Neuronal stem cell (in vitro differentiated cells): ENCODE measurements around the gene PAM.

Source experiments
- DNase-seq: peaks from one replicate; pipeline ENCODE4 v3.0.0-alpha.2; 2013; ENCODE audit warnings: low spot score
- H2AFZ ChIP-seq: one replicate; pipeline ENCODE4 v1.6.1; 2013; ENCODE audit warnings: mild to moderate bottlenecking, low read length, inconsistent platforms
- H2AK5ac ChIP-seq: 2 replicates; pipeline ENCODE4 v1.6.1; 2013; ENCODE audit warnings: low read depth, mild to moderate bottlenecking, inconsistent platforms, low read length, moderate library complexity, mixed read lengths
- H2BK120ac ChIP-seq: 2 replicates; pipeline ENCODE4 v1.6.1; 2013; ENCODE audit warnings: low read depth, mild to moderate bottlenecking, inconsistent platforms, low read length, moderate library complexity, mixed read lengths
- H2BK12ac ChIP-seq: one replicate; pipeline ENCODE4 v1.6.1; 2013; ENCODE audit warnings: low read length, inconsistent platforms
- H2BK15ac ChIP-seq: 2 replicates; pipeline ENCODE4 v1.6.1; 2013; ENCODE audit warnings: mild to moderate bottlenecking, low read length, inconsistent platforms, mixed read lengths
- H2BK5ac ChIP-seq: one replicate; pipeline ENCODE4 v1.6.1; 2013; ENCODE audit warnings: inconsistent platforms, mild to moderate bottlenecking, low read length, moderate library complexity
- H3K14ac ChIP-seq: one replicate; pipeline ENCODE4 v1.6.1; 2013; ENCODE audit warnings: low read length, inconsistent platforms
- H3K18ac ChIP-seq: 2 replicates; pipeline ENCODE4 v1.6.1; 2013; ENCODE audit warnings: low read length, inconsistent platforms
- H3K23ac ChIP-seq: 2 replicates; pipeline ENCODE4 v1.6.1; 2013; ENCODE audit warnings: low read depth, mild to moderate bottlenecking, mixed read lengths, low read length, inconsistent platforms; ENCODE audit not compliant: poor library complexity
- H3K27ac ChIP-seq: replicated peaks from 3 replicates; pipeline ENCODE4 v1.5.1; 2013; ENCODE audit warnings: low read length, inconsistent platforms
- H3K27me3 ChIP-seq, 3 experiments: 2 replicates each; pipeline ENCODE4 v1.6.1; 2013; ENCODE audit warnings: low read length in 3 of 3, mild to moderate bottlenecking in 2 of 3, inconsistent platforms in 1 of 3, low read depth in 1 of 3, mixed read lengths in 1 of 3, moderate library complexity in 1 of 3; ENCODE audit not compliant: control insufficient read depth in 3 of 3, insufficient read depth in 3 of 3
- H3K36me3 ChIP-seq, 2 donors: replicated peaks in 1 of 2; 2 replicates each; pipeline ENCODE4 v1.6.1; 2013; ENCODE audit warnings: low read length in 2 of 2; ENCODE audit not compliant: control insufficient read depth in 2 of 2, insufficient read depth in 2 of 2
- H3K4ac ChIP-seq: 2 replicates; pipeline ENCODE4 v1.6.1; 2013; ENCODE audit warnings: inconsistent platforms, mild to moderate bottlenecking, low read length, moderate library complexity
- H3K4me1 ChIP-seq, 2 donors: 1 replicate in 1 of 2; 2 replicates in 1 of 2; pipeline ENCODE4 v1.6.1; 2013; ENCODE audit warnings: low read length in 2 of 2, low read depth in 1 of 2; ENCODE audit not compliant: control insufficient read depth in 2 of 2, insufficient read depth in 1 of 2
- H3K4me2 ChIP-seq: one replicate; pipeline ENCODE4 v1.6.1; 2013; ENCODE audit warnings: mild to moderate bottlenecking, low read length, inconsistent platforms; ENCODE audit not compliant: insufficient read depth, poor library complexity, severe bottlenecking
- H3K4me3 ChIP-seq, 2 donors: 2 replicates each; pipeline ENCODE4 v1.5.1; 2013; ENCODE audit warnings: low read length in 2 of 2, mild to moderate bottlenecking in 2 of 2, inconsistent platforms in 1 of 2, moderate library complexity in 1 of 2
- H3K79me1 ChIP-seq: one replicate; pipeline ENCODE4 v1.6.1; 2013; ENCODE audit warnings: low read depth, mild to moderate bottlenecking, inconsistent platforms, low read length, moderate library complexity
- H3K9ac ChIP-seq: one replicate; pipeline ENCODE4 v1.6.1; 2013; ENCODE audit warnings: mild to moderate bottlenecking, low read depth, low read length, inconsistent platforms; ENCODE audit not compliant: poor library complexity
- H3K9me3 ChIP-seq, 2 donors: replicated peaks in 1 of 2; 2 replicates each; pipeline versions ENCODE3 to v1.6.1; 2013; ENCODE audit warnings: low read length in 2 of 2, mild to moderate bottlenecking in 2 of 2, inconsistent platforms in 1 of 2, low read depth in 1 of 2, mixed read lengths in 1 of 2, moderate library complexity in 1 of 2; ENCODE audit not compliant: control insufficient read depth in 2 of 2, insufficient read depth in 1 of 2
- H4K8ac ChIP-seq: one replicate; pipeline ENCODE4 v1.6.1; 2013; ENCODE audit warnings: low read depth, mild to moderate bottlenecking, inconsistent platforms, low read length, moderate library complexity
- H4K91ac ChIP-seq: one replicate; pipeline ENCODE4 v1.6.1; 2013; ENCODE audit warnings: low read length, low read depth, mild to moderate bottlenecking, inconsistent platforms; ENCODE audit not compliant: poor library complexity
- WGBS, 2 donors: extraction: QIAGEN DNeasy Blood & Tissue Kit; methylation state at CpG; one replicate each; pipeline ENCODE4 v1.1.7; 2013; ENCODE audit warnings: missing lambda C conversion rate in 2 of 2, mixed read lengths in 1 of 2; ENCODE audit not compliant: insufficient read length in 2 of 2, insufficient replicate concordance in 1 of 2; ENCODE audit errors: extremely low coverage in 2 of 2; 5-methylcytosine and 5-hydroxymethylcytosine counted together

The PAM gene

GRCh38 chr5:102764381-102765004 is 9.4 kb downstream of the PAM start:
- H2BK12ac ChIP-seq: no peak overlapping the region
- H2BK15ac ChIP-seq: no peak overlapping the region
- H3K18ac ChIP-seq: no peak overlapping the region
- no peak overlapping the region for H2BK5ac ChIP-seq
- H3K4me2 ChIP-seq: no peak overlapping the region
- H3K4me1 ChIP-seq: peaks cover 9 to 36% of the 10 kb centered on the region in 2 donors
- H3K9me3 ChIP-seq: peaks cover 0 to 19% of the 10 kb centered on the region in 2 donors
- H4K8ac ChIP-seq: no peak overlapping the region
- no peak overlapping the region for H2AFZ ChIP-seq
- no peak overlapping the region for H3K27ac ChIP-seq
- H4K91ac ChIP-seq: no peak overlapping the region
- no peak overlapping the region for H3K4ac ChIP-seq
- no peaks in the 10 kb centered on the region for H3K36me3 ChIP-seq
- H3K27me3 ChIP-seq: no peaks in the 10 kb centered on the region
- H3K4me3 ChIP-seq: no peak overlapping the region
- no peak for DNase-seq
- no peak overlapping the region for H2BK120ac ChIP-seq
- H3K9ac ChIP-seq: no peak overlapping the region
- H3K23ac ChIP-seq: no peak overlapping the region
- H2AK5ac ChIP-seq: no peak overlapping the region
- H3K14ac ChIP-seq: no peak overlapping the region
- no peaks in the 10 kb centered on the region for H3K79me1 ChIP-seq
- WGBS, 2 donors: no CpG with 5 or more reads among the region's 7 CpGs

- no CpG with 5 or more reads among the region's 3 CpGs for WGBS, 2 donors
- H2BK15ac ChIP-seq: no peak overlapping the region
Observed at GRCh38 chr5:102765350-102765749, 10.2 kb downstream of the PAM start.

GRCh38 chr5:102766295-102767090 is 11.4 kb downstream of the PAM start:
- no peak overlapping the region for H2AK5ac ChIP-seq
- no peak overlapping the region for H2BK12ac ChIP-seq
- no peak overlapping the region for H2BK5ac ChIP-seq
- no peak overlapping the region for H3K23ac ChIP-seq
- H3K27ac ChIP-seq: no peak overlapping the region
- no peak overlapping the region for H4K91ac ChIP-seq
- no peak overlapping the region for H4K8ac ChIP-seq
- H3K4ac ChIP-seq: no peak overlapping the region
- no peak overlapping the region for H3K14ac ChIP-seq
- H3K9me3 ChIP-seq: peaks cover 0 to 22% of the 10 kb centered on the region in 2 donors
- no peak overlapping the region for H2BK15ac ChIP-seq
- no peak overlapping the region for H3K4me3 ChIP-seq
- whole genome bisulfite sequencing, 2 donors: no CpG with 5 or more reads among the region's 4 CpGs
- no peak overlapping the region for H3K9ac ChIP-seq
- H2AFZ ChIP-seq: no peak overlapping the region
- H3K27me3 ChIP-seq: no peaks in the 10 kb centered on the region
- no peak for DNase-seq
- no peaks in the 10 kb centered on the region for H3K79me1 ChIP-seq
- no peak overlapping the region for H3K4me2 ChIP-seq
- H3K36me3 ChIP-seq: no peaks in the 10 kb centered on the region
- peaks cover 4 to 26% of the 10 kb centered on the region in 2 donors for H3K4me1 ChIP-seq
- peak overlapping the region; percentile 37 for H3K18ac ChIP-seq
- H2BK120ac ChIP-seq: no peak overlapping the region

More at GRCh38 chr5:102765350-102765749, 10.2 kb downstream of the PAM start:
- H3K14ac ChIP-seq: no peak overlapping the region
- H3K23ac ChIP-seq: no peak overlapping the region
- H2BK120ac ChIP-seq: no peak overlapping the region
- no peaks in the 10 kb centered on the region for H3K79me1 ChIP-seq
- no peak overlapping the region for H3K4me2 ChIP-seq
- DNase-seq: no peak
- no peak overlapping the region for H3K4ac ChIP-seq
- no peak overlapping the region for H3K9ac ChIP-seq
- H3K27ac ChIP-seq: no peak overlapping the region
- H3K27me3 ChIP-seq: no peaks in the 10 kb centered on the region
- no peak overlapping the region for H4K8ac ChIP-seq
- H2AK5ac ChIP-seq: no peak overlapping the region
- H3K36me3 ChIP-seq: no peaks in the 10 kb centered on the region
- H3K18ac ChIP-seq: no peak overlapping the region
- H3K4me1 ChIP-seq: peaks cover 9 to 33% of the 10 kb centered on the region in 2 donors
- no peak overlapping the region for H4K91ac ChIP-seq
- no peak overlapping the region for H2AFZ ChIP-seq
- H2BK5ac ChIP-seq: no peak overlapping the region
- no peak overlapping the region for H2BK12ac ChIP-seq
- peaks cover 0 to 22% of the 10 kb centered on the region in 2 donors for H3K9me3 ChIP-seq
- no peak overlapping the region for H3K4me3 ChIP-seq

GRCh38 chr5:102767862-102768261 is 12.8 kb downstream of the PAM start:
- Histone ChIP-seq H2AK5ac (no peak overlapping the region), H3K4ac (no peak overlapping the region), H3K36me3 (no peaks in the 10 kb centered on the region), H3K4me1 (peaks cover 2 to 15% of the 10 kb centered on the region in 2 donors), H3K9me3 (peaks cover 0 to 22% of the 10 kb centered on the region in 2 donors), H3K9ac (no peak overlapping the region), H2AFZ (no peak overlapping the region), H3K14ac (no peak overlapping the region), H4K91ac (no peak overlapping the region), H2BK15ac (no peak overlapping the region), H3K4me2 (no peak overlapping the region), H4K8ac (no peak overlapping the region), H2BK12ac (no peak overlapping the region), H3K23ac (no peak overlapping the region), H2BK5ac (no peak overlapping the region), H3K18ac (no peak overlapping the region), H2BK120ac (no peak overlapping the region), H3K79me1 (no peaks in the 10 kb centered on the region), H3K27me3 (no peaks in the 10 kb centered on the region), H3K27ac (no peak overlapping the region), H3K4me3 (no peak overlapping the region)
- no peak for DNase-seq
- WGBS, 2 donors: no CpG with 5 or more reads among the region's 2 CpGs
